ENCODE results near the gene SNRPB.

- TF ChIP-seq, protein P1, sequence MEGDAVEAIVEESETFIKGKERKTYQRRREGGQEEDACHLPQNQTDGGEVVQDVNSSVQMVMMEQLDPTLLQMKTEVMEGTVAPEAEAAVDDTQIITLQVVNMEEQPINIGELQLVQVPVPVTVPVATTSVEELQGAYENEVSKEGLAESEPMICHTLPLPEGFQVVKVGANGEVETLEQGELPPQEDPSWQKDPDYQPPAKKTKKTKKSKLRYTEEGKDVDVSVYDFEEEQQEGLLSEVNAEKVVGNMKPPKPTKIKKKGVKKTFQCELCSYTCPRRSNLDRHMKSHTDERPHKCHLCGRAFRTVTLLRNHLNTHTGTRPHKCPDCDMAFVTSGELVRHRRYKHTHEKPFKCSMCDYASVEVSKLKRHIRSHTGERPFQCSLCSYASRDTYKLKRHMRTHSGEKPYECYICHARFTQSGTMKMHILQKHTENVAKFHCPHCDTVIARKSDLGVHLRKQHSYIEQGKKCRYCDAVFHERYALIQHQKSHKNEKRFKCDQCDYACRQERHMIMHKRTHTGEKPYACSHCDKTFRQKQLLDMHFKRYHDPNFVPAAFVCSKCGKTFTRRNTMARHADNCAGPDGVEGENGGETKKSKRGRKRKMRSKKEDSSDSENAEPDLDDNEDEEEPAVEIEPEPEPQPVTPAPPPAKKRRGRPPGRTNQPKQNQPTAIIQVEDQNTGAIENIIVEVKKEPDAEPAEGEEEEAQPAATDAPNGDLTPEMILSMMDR (IDR thresholded peaks at IDR 0.05), result no peak
- TF ChIP-seq POLR2A (IDR thresholded peaks at IDR 0.05) (no peak), POLR2AphosphoS5 (IDR thresholded peaks at IDR 0.05) (no peak), EP300 (IDR thresholded peaks at IDR 0.05) (no peak)
These were observed 9.7 kb downstream of the SNRPB start for GRCh38 chr20:2460752-2461424.
